Airway epithelial cell (primary cell): ENCODE results near the gene APBB3. TPM values are rescaled to one million over a fixed set of nuclear protein-coding genes. Genes with fewer than 3 reads are reported as not detected.

Experiments used
- total RNA-seq: library from RNA; depleted of rRNA; stranded (reverse); fragments of >200 nt; gene quantifications from 2 replicates; pipeline ENCODE4 v1.2.3, GENCODE V29; 2015

The APBB3 gene
- total RNA-seq = 7.4 and 8.0 TPM in 2 replicates

GRCh38 chr5:140564196-140565023 is at the start of gene APBB3, which contains the start of gene SLC35A4:
Gene APBB3, minus strand, starts transcription at chr5:140564598. Its CDS starts 353 bp downstream, at chr5:140564245.
Gene SLC35A4, plus strand, starts transcription at chr5:140564828. Its CDS starts 2,342 bp downstream, at chr5:140567170.

GRCh38 chr5:140557136-140557805 is 7.1 kb downstream of the APBB3 start, which contains the start of gene SRA1:
Gene SRA1, minus strand, starts transcription at chr5:140557473. Its CDS starts 21 bp downstream, at chr5:140557452.

GRCh38 chr5:140547508-140548299 is 16.7 kb downstream of the APBB3 start, which contains the start of gene EIF4EBP3:
Gene EIF4EBP3, plus strand, starts transcription at chr5:140547662. Its CDS starts 76 bp downstream, at chr5:140547738.

Other genes with a start within 250 kb of the APBB3 start
- 16.0 and 18.1 TPM in 2 replicates for gene HBEGF, start 218.0 kb downstream of the APBB3 start, total RNA-seq
- gene SLC4A9, start 204.4 kb downstream of the APBB3 start, total RNA-seq = not detected in 2 replicates
- gene ANKHD1, start 162.8 kb downstream of the APBB3 start, total RNA-seq = 37.6 and 40.0 TPM in 2 replicates
- gene EIF4EBP3, start 16.9 kb downstream of the APBB3 start, total RNA-seq = 6.0 and 6.3 TPM in 2 replicates
- gene SRA1, start 7.1 kb downstream of the APBB3 start, total RNA-seq = 31.1 and 38.7 TPM in 2 replicates
- gene SLC35A4, start 230 bp upstream of the APBB3 start, total RNA-seq = 40.3 and 45.9 TPM in 2 replicates
- gene CD14, start 68.6 kb upstream of the APBB3 start, total RNA-seq = 0.35 TPM in 1 of 2 replicates, not detected in the other
- 20.9 and 39.2 TPM in 2 replicates for gene TMCO6, start 74.9 kb upstream of the APBB3 start, total RNA-seq
- 64.0 and 70.0 TPM in 2 replicates for gene NDUFA2, start 83.0 kb upstream of the APBB3 start, total RNA-seq
- 74.9 and 77.6 TPM in 2 replicates for gene IK, start 83.2 kb upstream of the APBB3 start, total RNA-seq
- 12.9 and 19.2 TPM in 2 replicates for gene WDR55, start 100.3 kb upstream of the APBB3 start, total RNA-seq
- gene DND1, start 109.0 kb upstream of the APBB3 start, total RNA-seq = 0.28 and 0.35 TPM in 2 replicates
- 83.6 TPM in 2 replicates for gene HARS1, start 126.8 kb upstream of the APBB3 start, total RNA-seq
- 33.1 and 35.0 TPM in 2 replicates for gene HARS2, start 126.9 kb upstream of the APBB3 start, total RNA-seq
- 33.2 and 34.5 TPM in 2 replicates for gene ZMAT2, start 135.8 kb upstream of the APBB3 start, total RNA-seq
- 0.14 TPM in 2 replicates for gene PCDHA1, start 221.5 kb upstream of the APBB3 start, total RNA-seq
- not detected in 2 replicates for gene PCDHA2, start 230.3 kb upstream of the APBB3 start, total RNA-seq
- not detected in 2 replicates for gene PCDHA3, start 236.5 kb upstream of the APBB3 start, total RNA-seq
- gene PCDHA4, start 242.5 kb upstream of the APBB3 start, total RNA-seq = 0.23 and 0.42 TPM in 2 replicates